Measurements from ENCODE around the gene GRXCR2. TPM values are rescaled to one million over a fixed set of nuclear protein-coding genes. Genes with fewer than 3 reads are reported as not detected.

GRXCR2 gene
- total and polyA plus RNA-seq, 2 of the 13 experiments (the other 11 are each of a cell fraction or from before 2014, with no cell fraction given): not detected

DNA sequence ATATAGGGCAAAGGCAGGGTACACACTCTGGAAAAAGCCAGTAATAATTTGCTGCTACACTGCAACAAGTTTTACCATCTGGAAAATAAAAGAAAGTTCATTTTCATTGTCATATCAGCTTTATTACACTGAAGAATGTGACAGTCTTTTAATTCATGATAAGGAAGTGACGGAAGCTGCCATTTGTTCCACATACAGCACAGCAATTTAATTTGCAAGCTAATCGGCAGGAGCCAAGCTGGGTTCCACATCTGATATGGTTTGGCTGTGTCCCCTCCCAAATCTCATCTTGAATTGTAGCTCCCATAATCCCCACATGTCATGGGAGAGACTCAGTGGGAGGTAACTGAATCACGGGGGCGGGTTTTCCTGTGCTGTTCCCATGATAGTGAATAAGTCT is 54.2 kb downstream of the GRXCR2 start:
- Histone ChIP-seq H3K27ac (ENCODE audit: extremely low read length, insufficient read depth, low read length) (no peak overlapping the region), H3K4me2 (ENCODE audit: low read depth, low read length) (no peak overlapping the region), H3K9ac (ENCODE audit: insufficient read depth, low read depth, low read length) (no peak overlapping the region), H3K4me3 (replicated peaks in 1 of 3; ENCODE audit: insufficient read depth in 1 of 3, low read depth in 2 of 3, low read length in 3 of 3) (no peak overlapping the region), H3K79me2 (ENCODE audit: insufficient read depth, low read length) (no peaks in the 10 kb centered on the region), H2AFZ (ENCODE audit: low read length) (no peak overlapping the region), H4K20me1 (ENCODE audit: insufficient read depth, low read length) (no peaks in the 10 kb centered on the region), H3K27me3 (ENCODE audit: control insufficient read depth in 1 of 2, insufficient read depth in 2 of 2, low read length in 2 of 2) (no peaks in the 10 kb centered on the region; a peak in 1 of 5 replicates), H3K36me3 (replicated peaks in 1 of 2; ENCODE audit: control insufficient read depth in 1 of 2, insufficient read depth in 2 of 2, low read length in 2 of 2) (peaks cover 3 to 30% of the 10 kb centered on the region in 2 experiments; a peak in 2 of 5 replicates), H3K4me1 (ENCODE audit: insufficient read depth, low read length) (no peaks in the 10 kb centered on the region), H3K9me3 (ENCODE audit: low read length) (no peaks in the 10 kb centered on the region)
- intact Hi-C loops (cut with micrococcal nuclease; ENCODE audit: unreplicated experiment): no loop called here
- ATAC-seq (no peak), DNase-seq (ENCODE audit: low spot score) (no peak), FAIRE-seq (no peak)
- ChIA-PET POLR2A (no interaction called here), CTCF (ENCODE audit: low intra/inter-chr PET ratio, low total read pairs) (no interaction called here)
- TF ChIP-seq SP140L (CRISPR knock-in tag; IDR thresholded peaks at IDR 0.05; ENCODE audit: borderline replicate concordance): no peak
- TF ChIP-seq GATA4 (IDR thresholded peaks at IDR 0.05; ENCODE audit: borderline replicate concordance, low read depth): no peak
- no peak for TF ChIP-seq ZNF350 (CRISPR knock-in tag; IDR thresholded peaks at IDR 0.05; ENCODE audit: borderline replicate concordance, low read depth)
- no peak for TF ChIP-seq HNF4G (IDR thresholded peaks at IDR 0.05; ENCODE audit: borderline replicate concordance, low read depth, low read length)
- TF ChIP-seq HNF4G (CRISPR knock-in tag; IDR thresholded peaks at IDR 0.05; ENCODE audit: borderline replicate concordance, low read depth): no peak
- 99% methylated on average over 4 of the region's 4 CpGs for WGBS (ENCODE audit: low lambda C conversion rate)
- no TSS peak for BruUV-seq (replicated peaks)
- in situ Hi-C loops (cut with HindIII; ENCODE audit: extremely low pct_ligation_motif_present, low pct_unique_long_range_greater_than_20kb): no loop called here

DNA sequence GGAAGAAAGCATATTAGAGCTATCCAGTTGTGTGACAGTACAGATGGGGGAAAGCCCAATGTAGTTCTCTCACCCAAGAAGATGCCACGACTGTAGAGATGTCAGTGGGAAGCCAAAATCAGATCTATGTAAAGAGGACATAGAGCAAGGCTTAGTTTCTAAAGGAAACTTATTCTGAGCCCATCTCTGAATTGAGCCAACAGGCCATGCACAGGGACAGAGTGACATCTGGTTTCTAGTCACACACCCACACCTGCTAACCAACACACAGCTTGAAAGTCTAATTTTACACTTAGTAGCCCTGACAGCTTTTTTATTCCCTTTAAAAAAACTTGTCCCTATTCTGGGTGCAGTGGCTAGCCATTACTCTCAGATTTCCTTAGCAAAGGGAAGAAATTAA is 59.9 kb downstream of the GRXCR2 start:
- WGBS (ENCODE audit: low lambda C conversion rate): 77% methylated on average over 1 of the region's 1 CpG
- FAIRE-seq (no peak), ATAC-seq (no peak), DNase-seq (ENCODE audit: low spot score) (no peak)
- Histone ChIP-seq H3K27me3 (ENCODE audit: control insufficient read depth in 1 of 2, insufficient read depth in 2 of 2, low read length in 2 of 2) (no peaks in the 10 kb centered on the region), H4K20me1 (ENCODE audit: insufficient read depth, low read length) (no peaks in the 10 kb centered on the region), H3K4me1 (ENCODE audit: insufficient read depth, low read length) (no peaks in the 10 kb centered on the region), H3K36me3 (replicated peaks in 1 of 2; ENCODE audit: control insufficient read depth in 1 of 2, insufficient read depth in 2 of 2, low read length in 2 of 2) (peaks cover 4 to 25% of the 10 kb centered on the region in 2 experiments; a peak in 3 of 5 replicates), H3K4me3 (replicated peaks in 1 of 3; ENCODE audit: insufficient read depth in 1 of 3, low read depth in 2 of 3, low read length in 3 of 3) (no peak overlapping the region), H3K9ac (ENCODE audit: insufficient read depth, low read depth, low read length) (no peak overlapping the region), H3K27ac (ENCODE audit: extremely low read length, insufficient read depth, low read length) (no peak overlapping the region), H3K4me2 (ENCODE audit: low read depth, low read length) (no peak overlapping the region), H3K79me2 (ENCODE audit: insufficient read depth, low read length) (no peaks in the 10 kb centered on the region), H3K9me3 (ENCODE audit: low read length) (no peaks in the 10 kb centered on the region), H2AFZ (ENCODE audit: low read length) (no peak overlapping the region)
- ChIA-PET CTCF (ENCODE audit: low intra/inter-chr PET ratio, low total read pairs) (no interaction called here), POLR2A (no interaction called here)
- BruUV-seq (replicated peaks): no TSS peak
- intact Hi-C loops (cut with micrococcal nuclease; ENCODE audit: unreplicated experiment) (loop anchor here (5.0 kb wide), 1 partner anchor 111 kb away; no protein-coding TSS in a partner anchor), in situ Hi-C loops (cut with HindIII; ENCODE audit: extremely low pct_ligation_motif_present, low pct_unique_long_range_greater_than_20kb) (no loop called here)
- TF ChIP-seq HDAC6 (IDR thresholded peaks at IDR 0.05; ENCODE audit: low read depth, low read length) (no peak), ZFP37 (CRISPR knock-in tag; IDR thresholded peaks at IDR 0.05; ENCODE audit: borderline replicate concordance) (no peak), ZNF816 (CRISPR knock-in tag; IDR thresholded peaks at IDR 0.05; ENCODE audit: borderline replicate concordance) (no peak), KDM6A (CRISPR knock-in tag; IDR thresholded peaks at IDR 0.05; ENCODE audit: low read depth) (no peak)
- TF ChIP-seq, protein P1, sequence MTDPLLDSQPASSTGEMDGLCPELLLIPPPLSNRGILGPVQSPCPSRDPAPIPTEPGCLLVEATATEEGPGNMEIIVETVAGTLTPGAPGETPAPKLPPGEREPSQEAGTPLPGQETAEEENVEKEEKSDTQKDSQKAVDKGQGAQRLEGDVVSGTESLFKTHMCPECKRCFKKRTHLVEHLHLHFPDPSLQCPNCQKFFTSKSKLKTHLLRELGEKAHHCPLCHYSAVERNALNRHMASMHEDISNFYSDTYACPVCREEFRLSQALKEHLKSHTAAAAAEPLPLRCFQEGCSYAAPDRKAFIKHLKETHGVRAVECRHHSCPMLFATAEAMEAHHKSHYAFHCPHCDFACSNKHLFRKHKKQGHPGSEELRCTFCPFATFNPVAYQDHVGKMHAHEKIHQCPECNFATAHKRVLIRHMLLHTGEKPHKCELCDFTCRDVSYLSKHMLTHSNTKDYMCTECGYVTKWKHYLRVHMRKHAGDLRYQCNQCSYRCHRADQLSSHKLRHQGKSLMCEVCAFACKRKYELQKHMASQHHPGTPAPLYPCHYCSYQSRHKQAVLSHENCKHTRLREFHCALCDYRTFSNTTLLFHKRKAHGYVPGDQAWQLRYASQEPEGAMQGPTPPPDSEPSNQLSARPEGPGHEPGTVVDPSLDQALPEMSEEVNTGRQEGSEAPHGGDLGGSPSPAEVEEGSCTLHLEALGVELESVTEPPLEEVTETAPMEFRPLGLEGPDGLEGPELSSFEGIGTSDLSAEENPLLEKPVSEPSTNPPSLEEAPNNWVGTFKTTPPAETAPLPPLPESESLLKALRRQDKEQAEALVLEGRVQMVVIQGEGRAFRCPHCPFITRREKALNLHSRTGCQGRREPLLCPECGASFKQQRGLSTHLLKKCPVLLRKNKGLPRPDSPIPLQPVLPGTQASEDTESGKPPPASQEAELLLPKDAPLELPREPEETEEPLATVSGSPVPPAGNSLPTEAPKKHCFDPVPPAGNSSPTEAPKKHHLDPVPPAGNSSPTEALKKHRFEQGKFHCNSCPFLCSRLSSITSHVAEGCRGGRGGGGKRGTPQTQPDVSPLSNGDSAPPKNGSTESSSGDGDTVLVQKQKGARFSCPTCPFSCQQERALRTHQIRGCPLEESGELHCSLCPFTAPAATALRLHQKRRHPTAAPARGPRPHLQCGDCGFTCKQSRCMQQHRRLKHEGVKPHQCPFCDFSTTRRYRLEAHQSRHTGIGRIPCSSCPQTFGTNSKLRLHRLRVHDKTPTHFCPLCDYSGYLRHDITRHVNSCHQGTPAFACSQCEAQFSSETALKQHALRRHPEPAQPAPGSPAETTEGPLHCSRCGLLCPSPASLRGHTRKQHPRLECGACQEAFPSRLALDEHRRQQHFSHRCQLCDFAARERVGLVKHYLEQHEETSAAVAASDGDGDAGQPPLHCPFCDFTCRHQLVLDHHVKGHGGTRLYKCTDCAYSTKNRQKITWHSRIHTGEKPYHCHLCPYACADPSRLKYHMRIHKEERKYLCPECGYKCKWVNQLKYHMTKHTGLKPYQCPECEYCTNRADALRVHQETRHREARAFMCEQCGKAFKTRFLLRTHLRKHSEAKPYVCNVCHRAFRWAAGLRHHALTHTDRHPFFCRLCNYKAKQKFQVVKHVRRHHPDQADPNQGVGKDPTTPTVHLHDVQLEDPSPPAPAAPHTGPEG (CRISPR knock-in tag; IDR thresholded peaks at IDR 0.05): no peak
- TF ChIP-seq, protein P2, sequence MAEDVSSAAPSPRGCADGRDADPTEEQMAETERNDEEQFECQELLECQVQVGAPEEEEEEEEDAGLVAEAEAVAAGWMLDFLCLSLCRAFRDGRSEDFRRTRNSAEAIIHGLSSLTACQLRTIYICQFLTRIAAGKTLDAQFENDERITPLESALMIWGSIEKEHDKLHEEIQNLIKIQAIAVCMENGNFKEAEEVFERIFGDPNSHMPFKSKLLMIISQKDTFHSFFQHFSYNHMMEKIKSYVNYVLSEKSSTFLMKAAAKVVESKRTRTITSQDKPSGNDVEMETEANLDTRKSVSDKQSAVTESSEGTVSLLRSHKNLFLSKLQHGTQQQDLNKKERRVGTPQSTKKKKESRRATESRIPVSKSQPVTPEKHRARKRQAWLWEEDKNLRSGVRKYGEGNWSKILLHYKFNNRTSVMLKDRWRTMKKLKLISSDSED (CRISPR knock-in tag; IDR thresholded peaks at IDR 0.05): no peak
